GM18868 (cell line): ENCODE data around the gene CFAP45.

ENCODE experiments used
- ATAC-seq: cut with Tn5 transposase; IDR thresholded peaks from one replicate; pipeline ENCODE4 v1.9.1; 2021; ENCODE audit warnings: mild to moderate bottlenecking, moderate library complexity; ENCODE audit not compliant: unreplicated experiment

Gene CFAP45

GRCh38 chr1:159828581-159829272 is 71.2 kb downstream of the CFAP45 start:
- no peak for ATAC-seq

- ATAC-seq = no peak
Measured at GRCh38 chr1:159828176-159828575, 71.8 kb downstream of the CFAP45 start.

- no peak for ATAC-seq
Measured at GRCh38 chr1:159827549-159827948, 72.4 kb downstream of the CFAP45 start.

- no peak for ATAC-seq
Measured at GRCh38 chr1:159827102-159827490, 72.9 kb downstream of the CFAP45 start.

GRCh38 chr1:159826441-159827101 is 73.4 kb downstream of the CFAP45 start, which contains the start of gene SLAMF8:
Gene SLAMF8, plus strand, starts transcription at chr1:159826873. Its CDS starts 26 bp downstream, at chr1:159826899.
- ATAC-seq = no peak

- ATAC-seq = no peak
Measured at GRCh38 chr1:159825564-159825963, 74.4 kb downstream of the CFAP45 start.

GRCh38 chr1:159823406-159823805 is 76.6 kb downstream of the CFAP45 start:
- ATAC-seq = no peak
